GM12872 (cell line): Measurements from ENCODE around the gene CDC42SE2.

Source experiments
- CTCF ChIP-seq: IDR thresholded peaks from 3 replicates; pipeline ENCODE4 v1.5.1; 2011; ENCODE audit warnings: low read depth, mild to moderate bottlenecking, low read length, moderate library complexity; ENCODE audit not compliant: insufficient read depth

The CDC42SE2 gene

DNA sequence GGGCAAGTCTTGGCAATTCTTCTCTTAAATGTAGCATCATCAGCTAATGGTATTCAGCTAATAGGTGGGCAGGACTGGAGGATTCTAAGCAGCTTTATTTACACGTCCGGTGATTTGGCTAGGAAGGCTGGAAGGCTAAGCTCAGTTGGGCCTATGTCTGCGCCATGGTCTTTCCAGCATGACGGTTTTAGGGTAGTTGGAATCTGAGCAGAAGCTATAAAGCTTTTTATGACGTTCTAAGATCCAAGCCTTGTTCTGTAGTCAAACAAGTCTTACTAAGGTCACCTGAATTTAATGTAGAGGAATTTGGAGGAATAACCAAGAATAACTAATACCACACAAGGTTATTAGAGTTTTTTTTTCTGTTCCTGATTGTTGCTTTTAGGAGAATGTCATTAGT lies 66.2 kb downstream of the CDC42SE2 start:
- TF ChIP-seq CTCF: no peak

GRCh38 chr5:131338051-131338453 lies 74.2 kb downstream of the CDC42SE2 start:
- no peak for TF ChIP-seq CTCF

GRCh38 chr5:131353991-131354390 lies 90.1 kb downstream of the CDC42SE2 start:
- no peak for TF ChIP-seq CTCF

- no peak for TF ChIP-seq CTCF
These were observed 92.2 kb downstream of the CDC42SE2 start for GRCh38 chr5:131355971-131356528.

DNA sequence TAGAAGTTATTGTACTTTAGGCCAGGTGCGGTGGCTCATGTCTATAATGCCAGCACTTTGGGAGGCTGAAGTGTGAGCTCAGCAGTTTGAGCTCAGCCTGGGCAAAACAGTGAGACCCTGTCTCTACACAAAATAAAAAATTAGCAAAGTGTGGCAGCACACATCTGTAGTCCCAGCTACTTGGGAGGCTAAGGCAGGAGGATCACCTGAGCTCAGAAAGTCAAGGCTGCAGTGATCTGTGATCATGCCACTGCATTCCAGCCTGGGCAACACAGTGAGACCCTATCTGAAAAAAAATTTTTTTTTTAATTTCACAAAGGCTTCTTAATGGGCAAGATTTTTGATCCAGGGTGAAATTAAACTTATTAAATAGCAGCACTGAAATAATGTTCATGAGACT lies 92.8 kb downstream of the CDC42SE2 start:
- TF ChIP-seq CTCF: no peak

GRCh38 chr5:131357739-131358561 lies 94.1 kb downstream of the CDC42SE2 start:
- TF ChIP-seq CTCF: no peak

DNA sequence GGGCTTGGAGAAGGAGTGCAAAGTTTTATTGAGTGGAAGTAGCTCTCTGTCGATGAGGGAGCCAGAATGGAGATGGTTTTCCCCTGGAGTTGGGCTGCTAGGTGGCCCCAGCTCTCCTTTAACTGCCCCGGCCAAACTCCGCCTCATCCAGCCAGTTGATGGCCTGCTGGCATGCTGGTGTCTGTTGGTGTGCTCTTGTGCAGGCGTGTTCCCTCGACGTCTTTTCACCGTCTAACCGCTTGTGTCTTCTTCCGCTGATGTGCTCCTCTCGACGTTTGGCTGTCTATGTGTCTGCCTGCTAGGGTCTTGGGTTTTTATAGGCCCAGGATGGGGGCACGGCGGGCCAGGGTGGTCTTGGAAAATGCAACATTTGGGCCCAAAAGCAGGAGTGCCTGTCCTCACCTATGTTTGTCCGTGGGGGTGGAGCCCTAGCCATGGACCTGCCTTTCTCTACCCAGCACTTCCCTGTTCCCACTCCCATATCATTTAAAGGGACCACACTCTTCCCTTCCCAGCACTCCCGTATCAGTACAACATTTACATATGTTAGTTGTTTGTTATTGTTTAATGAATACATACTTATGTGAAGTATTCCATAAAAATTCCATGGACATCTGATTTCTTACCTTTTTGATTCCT lies 97.9 kb downstream of the CDC42SE2 start:
- no peak for TF ChIP-seq CTCF
